A172 (cell line): Measurements from ENCODE around the gene PEX10. TPM values are rescaled to one million over a fixed set of nuclear protein-coding genes. Genes with fewer than 3 reads are reported as not detected.
"Not testable (repeated sequence)": the region's sequence is repeated elsewhere in the genome, so short reads cannot be mapped to it uniquely, and the experiment has no call there.

Experiments used
- DNase-seq: peaks from one replicate; pipeline ENCODE4 v3.0.0-alpha.2; 2015; ENCODE audit warnings: low spot score
- total RNA-seq: library from RNA; depleted of rRNA; stranded (reverse); fragments of >200 nt; shearing (Covaris generic); gene quantifications from 2 replicates; pipeline ENCODE4 v1.2.3, GENCODE V29; 2014; rRNA removed

Gene PEX10
- total RNA-seq: 17.0 and 24.0 TPM in 2 replicates

GRCh38 chr1:2412395-2412772 is at the start of gene PEX10:
Gene PEX10 (minus strand): TSS chr1:2412564. CDS start chr1:2412502, 62 bp downstream.
- peak; percentile 78 for DNase-seq

- no peak for DNase-seq
These were observed 48.8 kb upstream of the PEX10 start for GRCh38 chr1:2460996-2461751.

- DNase-seq: no peak
These were observed 47.8 kb upstream of the PEX10 start for GRCh38 chr1:2460203-2460602.

- DNase-seq: no peak
These were observed 47.4 kb upstream of the PEX10 start for GRCh38 chr1:2459757-2460156.

- not testable (repeated sequence) for DNase-seq
These were observed 46.9 kb upstream of the PEX10 start for GRCh38 chr1:2459102-2459753.

- DNase-seq: no peak
These were observed 46.3 kb upstream of the PEX10 start for GRCh38 chr1:2458687-2459086.

- no peak for DNase-seq
These were observed 45.1 kb upstream of the PEX10 start for GRCh38 chr1:2457444-2457843.

GRCh38 chr1:2455757-2456156 is 43.4 kb upstream of the PEX10 start:
- no peak for DNase-seq

GRCh38 chr1:2454227-2454626 is 41.9 kb upstream of the PEX10 start:
- DNase-seq: no peak

GRCh38 chr1:2452932-2453315 is 40.6 kb upstream of the PEX10 start:
- DNase-seq: no peak

GRCh38 chr1:2452201-2452931 is 40.0 kb upstream of the PEX10 start:
- DNase-seq: no peak

- DNase-seq: peak; percentile 67
These were observed 39.4 kb upstream of the PEX10 start for GRCh38 chr1:2451741-2452140.

- no peak for DNase-seq
These were observed 37.5 kb upstream of the PEX10 start for GRCh38 chr1:2449636-2450454.

- peak; percentile 47 for DNase-seq
These were observed 35.7 kb upstream of the PEX10 start for GRCh38 chr1:2448098-2448445.

GRCh38 chr1:2447276-2448097 is 35.1 kb upstream of the PEX10 start:
- no peak for DNase-seq

GRCh38 chr1:2446861-2447260 is 34.5 kb upstream of the PEX10 start:
- DNase-seq: no peak

GRCh38 chr1:2446394-2446793 is 34.0 kb upstream of the PEX10 start:
- no peak for DNase-seq

GRCh38 chr1:2445823-2446215 is 33.5 kb upstream of the PEX10 start:
- no peak for DNase-seq

GRCh38 chr1:2445162-2445822 is 32.9 kb upstream of the PEX10 start:
- no peak for DNase-seq

GRCh38 chr1:2444138-2444591 is 31.8 kb upstream of the PEX10 start:
- no peak for DNase-seq
